ENCODE data around the gene DOCK9.
"Not testable (repeated sequence)": the region's sequence is repeated elsewhere in the genome, so short reads cannot be mapped to it uniquely, and the experiment has no call there.

The DOCK9 gene

DNA sequence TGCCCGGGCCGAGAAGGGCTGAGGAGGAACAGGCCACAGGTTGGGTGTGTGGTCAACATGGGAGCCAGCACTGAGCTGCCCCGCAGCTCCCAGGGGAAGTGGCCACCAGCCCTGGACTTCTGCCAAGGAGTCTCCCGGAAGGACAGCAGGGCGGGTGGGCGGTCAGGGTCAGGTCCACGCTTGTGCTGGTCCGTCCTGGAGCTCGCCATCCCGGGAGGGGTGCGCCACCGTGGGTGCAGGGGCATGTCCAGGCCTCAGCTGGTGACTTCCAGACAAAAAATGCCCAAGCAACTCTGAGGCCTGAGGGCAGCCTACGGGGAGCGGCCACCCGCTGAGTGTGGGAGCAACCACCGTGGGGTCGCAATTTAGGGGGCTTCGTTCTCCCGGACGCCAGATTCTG lies 203.9 kb downstream of the DOCK9 start:
- DNase-seq (ENCODE audit: low spot score), result no peak

DNA sequence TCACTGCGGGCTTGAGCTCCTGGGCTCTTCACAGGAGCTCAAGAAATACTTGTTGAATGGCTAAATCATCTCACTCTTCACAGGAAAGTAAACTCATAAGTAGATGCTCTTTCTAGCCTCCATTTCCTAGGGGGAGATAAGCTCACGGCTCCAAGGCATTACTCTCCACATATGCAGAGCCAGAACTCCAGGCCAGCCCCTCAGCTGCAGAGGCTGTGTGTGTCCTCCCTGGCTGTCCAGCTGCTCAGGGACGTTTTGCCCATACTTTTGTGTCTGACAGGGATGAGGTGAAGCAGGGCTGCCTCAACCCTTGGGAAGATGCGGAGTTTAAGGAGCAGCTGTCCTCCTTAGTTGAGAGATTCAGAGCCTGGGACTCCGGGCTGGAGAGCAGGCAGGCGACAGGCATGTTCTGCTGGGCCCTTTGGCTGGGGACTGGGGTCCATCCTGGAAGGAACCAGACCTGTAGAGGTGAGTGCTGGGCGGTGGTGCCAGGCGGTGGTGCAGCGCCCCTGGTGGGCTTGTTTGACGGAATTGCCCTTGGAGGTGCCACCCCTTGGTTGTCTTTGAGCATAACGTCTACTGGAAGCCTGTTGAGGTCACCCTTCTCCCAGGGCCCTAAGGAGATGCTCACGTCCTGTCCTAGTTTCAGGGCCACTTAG lies 204.9 kb downstream of the DOCK9 start:
- DNase-seq (ENCODE audit: low spot score), result no peak

DNA sequence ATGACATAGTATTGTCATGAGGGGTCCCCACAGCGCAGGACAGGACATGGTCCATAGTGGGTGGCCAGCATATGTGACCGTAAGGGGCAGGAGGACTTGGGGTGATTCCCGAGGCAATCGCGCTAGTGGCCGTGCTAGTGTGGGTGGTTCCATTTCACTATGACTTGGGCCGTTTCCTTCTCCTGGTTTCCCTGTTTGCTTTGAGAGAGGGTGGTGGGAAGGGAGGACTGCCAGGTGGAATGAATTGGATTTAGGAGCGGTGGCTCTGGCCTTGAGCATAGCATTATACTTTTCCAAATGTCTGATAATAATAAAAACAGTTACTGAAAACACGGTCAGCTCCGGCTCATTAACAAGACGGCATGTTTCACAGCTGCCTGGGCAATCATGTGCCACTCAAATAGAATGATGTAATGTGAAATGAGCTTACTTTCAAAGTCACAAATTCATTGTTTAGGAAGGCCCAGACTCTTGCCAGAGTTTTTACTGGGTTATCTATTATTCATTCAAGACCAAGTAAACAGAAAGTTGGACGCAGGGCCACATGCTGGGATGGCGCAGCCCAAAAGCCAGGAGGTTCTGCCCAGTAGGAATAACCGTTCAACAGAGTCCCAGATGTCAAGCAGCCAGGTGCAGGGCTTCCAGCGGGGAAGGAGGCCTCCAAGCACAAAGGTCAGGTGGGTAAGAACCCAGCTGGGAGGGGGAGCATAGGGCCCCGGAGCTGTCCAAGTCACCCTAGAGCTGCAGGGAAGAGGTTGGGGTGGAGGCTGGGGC lies 205.8 kb downstream of the DOCK9 start:
- DNase-seq (ENCODE audit: low spot score), result no peak

DNA sequence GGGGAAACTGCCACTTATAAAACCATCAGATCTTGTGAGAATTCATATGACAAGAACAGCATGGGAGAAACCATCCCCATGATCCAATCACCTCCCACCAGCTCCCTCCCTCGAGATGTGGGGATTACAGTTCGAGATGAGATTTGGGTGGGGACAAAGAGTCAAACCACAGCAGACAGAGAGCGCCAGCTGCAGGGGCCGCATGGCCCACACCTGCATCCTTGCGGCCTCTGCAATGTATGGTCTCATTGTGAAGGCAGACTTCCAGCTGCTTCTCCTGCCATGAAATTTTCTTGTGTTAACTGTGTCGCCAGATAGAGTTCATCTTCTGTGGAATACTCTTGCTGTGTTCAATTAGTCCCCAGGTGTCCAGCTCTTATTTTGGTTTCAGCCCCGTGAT lies 208.1 kb downstream of the DOCK9 start:
- DNase-seq (ENCODE audit: low spot score), result no peak

DNA sequence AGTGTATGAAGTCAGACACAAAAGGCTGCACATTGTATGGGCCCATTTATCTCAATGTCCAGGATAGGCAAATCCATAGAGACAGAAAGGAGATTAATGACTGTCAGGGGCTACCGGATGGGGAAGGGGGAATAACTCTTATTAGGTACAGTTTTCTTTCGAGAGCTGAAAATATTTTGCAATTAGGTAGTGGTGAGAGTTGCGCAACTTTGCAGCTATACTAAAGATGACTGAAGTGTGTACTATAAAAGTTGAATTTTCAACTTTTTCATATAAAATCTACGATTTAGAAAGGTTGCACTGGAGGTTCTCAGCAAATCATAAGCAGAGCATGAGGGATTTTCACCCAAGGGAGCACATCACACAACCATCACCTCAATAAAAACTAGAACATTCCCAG lies 209.3 kb downstream of the DOCK9 start:
- DNase-seq (ENCODE audit: low spot score), result no peak

DNA sequence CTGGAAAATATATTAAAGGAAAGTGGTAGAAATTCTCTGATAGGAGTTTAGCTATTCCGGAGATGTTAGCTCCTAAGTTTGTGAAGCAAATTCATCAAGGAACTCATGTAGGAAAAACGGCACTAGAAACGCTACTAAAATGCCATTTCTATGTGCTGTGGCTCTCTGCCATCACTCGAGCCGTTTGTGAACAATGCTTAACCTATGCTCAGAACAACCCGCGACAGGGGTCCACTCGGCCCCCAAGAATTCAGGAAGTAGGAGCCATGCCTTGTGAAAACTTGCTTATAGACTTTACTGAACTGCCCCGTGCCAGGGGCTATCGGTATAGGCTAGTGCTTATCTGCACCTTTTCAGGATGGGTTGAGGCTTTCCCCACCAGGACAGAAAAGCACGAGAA lies 211.2 kb downstream of the DOCK9 start:
- no peak for DNase-seq (ENCODE audit: low spot score)

DNA sequence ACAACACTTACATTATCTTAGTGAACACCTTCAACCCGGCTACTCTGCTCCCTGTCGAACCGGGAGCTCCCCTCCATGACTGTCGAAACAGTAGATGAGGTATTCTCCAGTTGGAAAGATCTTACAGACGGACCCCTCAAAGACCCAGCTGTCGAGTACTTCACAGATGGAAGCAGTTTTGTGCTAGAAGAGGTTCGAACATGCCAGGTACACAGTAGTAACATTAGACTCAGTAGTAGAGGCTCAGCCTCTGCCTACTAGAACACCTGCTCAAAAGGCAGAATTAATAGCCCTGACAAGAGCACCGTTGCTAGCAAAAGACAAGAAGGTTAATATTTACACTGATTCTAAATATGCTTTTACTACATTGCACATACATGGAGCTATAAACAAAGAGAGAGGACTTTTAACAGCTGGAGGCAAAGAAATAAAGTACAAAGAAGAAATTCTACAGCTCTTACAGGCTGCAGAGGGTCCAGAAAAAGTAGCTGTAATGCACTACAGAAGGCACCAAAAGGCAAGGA lies 211.8 kb downstream of the DOCK9 start:
- DNase-seq (ENCODE audit: low spot score), result no peak

DNA sequence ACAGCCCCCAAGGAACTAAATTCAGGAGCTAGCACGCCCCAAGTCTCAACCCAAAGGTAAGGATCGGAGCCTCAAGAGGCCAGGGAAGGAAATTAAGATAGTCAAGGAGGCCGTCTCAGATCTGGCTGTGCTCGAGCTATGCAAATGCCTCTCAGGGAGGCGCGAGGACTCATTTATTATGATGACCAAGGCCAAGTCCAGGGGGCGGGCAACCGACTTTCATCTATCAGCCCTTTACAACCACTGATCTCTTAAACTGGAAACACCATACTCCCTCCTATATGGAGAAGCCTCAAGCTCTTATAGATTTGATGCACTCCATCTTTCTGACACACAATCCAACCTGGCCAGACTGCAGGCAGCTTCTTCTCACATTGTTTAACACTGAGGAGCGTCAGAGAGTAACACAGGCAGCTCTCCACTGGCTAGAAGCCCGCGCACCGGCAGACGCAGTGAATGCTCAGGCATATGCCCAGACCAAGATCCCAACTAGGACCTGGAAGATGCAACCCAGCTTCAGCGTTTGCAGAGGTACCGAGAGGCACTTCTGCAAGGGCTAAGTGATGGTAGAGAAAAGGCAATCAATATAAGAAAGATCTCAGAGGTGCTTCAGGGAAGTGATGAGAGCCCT lies 215.8 kb downstream of the DOCK9 start:
- DNase-seq (ENCODE audit: low spot score), result no peak

DNA sequence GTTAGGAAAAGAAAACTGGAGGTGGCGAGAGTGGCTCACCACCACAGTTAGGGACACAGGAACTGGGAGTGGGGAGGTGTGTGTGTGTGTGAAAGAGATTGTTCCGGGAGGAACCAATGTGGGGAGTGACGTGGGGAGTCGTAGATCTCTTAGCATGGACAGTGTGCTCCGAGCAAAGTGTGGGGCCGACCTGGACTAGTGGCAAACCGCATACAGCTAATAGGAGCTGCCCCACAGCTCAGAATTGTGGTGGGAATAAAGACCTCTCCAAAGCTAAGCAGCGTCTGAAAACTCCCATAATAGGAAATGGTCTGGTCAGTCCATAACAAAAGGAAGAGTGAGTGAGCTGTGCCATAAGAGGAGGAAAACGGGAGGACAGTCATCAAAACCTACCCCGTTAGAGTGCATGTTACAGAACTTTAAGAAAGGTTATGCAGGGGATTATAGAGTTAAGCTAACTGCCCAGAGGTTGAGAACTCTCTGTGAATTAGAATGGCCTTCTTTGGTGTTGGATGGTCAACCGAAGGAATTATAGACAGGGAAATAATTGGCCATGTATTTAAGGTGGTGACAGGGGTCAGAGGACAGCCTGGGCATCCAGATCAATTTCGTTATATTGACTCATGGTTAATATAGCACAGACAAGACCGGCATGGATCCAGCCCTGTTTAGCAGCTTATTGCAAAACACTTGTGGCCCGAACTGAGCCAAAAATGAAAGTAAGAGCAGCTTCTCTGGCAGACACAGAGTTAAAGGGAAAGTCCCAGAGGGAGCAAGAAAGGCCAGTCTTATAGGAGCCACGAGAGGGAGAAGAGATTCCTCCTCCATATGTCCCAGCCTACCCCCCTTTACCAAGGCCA lies 216.5 kb downstream of the DOCK9 start:
- DNase-seq (ENCODE audit: low spot score), result peak; percentile 60

DNA sequence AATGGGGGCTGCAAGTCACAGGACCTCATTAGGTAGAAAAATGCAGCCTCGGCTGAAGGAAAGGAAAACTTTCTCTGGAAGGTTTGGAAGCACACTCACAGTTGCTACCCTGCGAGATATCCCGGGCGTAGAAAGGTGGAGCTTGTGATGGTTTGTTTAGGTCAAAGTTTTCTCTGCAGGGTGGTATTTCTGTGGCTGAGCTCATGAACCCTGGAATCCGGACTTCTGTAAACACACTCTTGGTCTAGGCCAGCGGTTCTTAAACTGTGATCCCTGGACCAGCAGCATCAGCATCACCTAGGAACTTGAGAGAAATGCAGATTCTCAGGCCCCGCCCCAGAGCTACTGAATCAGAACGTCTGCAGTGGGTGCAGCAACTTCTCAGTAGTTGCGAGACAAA lies 222.1 kb downstream of the DOCK9 start:
- DNase-seq (ENCODE audit: low spot score), result no peak

DNA sequence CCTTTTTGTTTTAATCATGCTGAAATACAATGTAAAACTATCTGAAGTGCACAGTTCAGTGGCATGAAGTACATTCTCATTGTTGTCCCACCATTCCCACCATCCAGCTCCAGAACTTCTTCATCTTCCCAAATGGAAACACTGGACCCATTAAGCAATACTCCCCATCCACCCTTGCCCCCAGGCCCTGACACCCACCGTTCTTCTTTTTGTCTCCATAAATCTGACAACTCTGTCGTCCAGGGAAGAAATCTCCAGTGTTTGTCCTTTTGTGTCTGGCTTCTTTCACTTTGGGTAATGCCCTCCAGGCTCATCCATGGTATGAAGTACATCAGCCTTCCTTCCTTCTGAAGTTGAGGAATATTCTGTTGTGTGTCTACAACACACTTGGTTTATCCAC lies 222.7 kb downstream of the DOCK9 start:
- no peak for DNase-seq (ENCODE audit: low spot score)

DNA sequence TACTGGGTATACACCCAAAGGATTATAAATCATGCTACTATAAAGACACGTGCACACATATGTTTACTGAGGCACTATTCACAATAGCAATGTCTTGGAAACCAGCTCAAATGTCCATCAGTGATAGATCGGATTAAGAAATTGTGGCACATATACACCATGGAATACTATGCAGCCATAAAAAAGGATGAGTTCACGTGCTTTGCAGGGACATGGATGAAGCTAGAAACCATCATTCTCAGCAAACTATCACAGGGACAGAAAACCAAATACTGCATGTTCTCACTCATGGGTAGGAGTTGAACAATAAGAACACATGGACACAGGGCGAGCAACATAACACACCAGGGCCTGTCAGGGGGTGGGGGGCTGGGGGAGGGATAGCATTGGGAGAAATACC lies 223.4 kb downstream of the DOCK9 start:
- not testable (repeated sequence) for DNase-seq (ENCODE audit: low spot score)

DNA sequence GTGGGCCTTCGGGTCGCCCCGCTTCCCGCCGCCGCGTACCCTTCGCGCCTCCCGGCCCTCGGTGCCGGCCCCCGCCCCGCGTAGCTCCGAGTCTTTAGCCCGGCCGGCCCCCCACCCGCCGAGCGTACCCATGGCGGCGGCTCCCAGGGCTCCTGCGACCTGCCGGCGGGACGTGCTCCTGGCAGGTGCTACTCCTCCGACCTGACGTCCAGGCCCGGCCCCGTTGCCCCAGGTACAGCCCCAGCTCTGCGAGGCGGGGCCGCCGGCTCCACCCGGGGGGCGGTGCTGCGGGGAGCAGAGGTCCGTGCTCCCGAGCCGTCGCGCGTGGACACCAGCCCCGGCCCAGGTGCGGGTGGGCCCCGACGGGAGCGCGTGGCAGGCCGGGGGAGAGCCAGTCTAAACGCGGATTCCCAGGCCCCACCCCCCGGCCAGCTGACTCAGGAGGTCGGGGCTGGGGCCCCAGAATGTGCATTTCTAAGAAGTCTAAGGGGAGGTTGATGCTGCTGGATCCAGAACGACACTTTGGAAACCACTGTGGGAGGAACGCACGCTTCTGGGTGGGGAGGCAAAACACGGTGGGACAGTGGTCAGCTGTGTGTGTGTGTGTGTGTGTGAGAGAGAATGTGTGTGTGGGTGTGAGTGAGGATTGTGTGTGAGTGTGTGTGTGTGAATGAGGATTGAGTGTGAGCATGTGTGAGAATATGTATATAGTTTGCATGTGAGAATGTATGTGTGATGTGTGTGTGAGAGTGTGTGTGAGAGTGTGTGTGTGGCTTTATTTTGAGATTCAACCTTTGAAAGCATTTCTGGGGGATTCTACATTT lies 225.2 kb downstream of the DOCK9 start, which contains the start of gene SLC15A1:
Gene SLC15A1 (minus strand): TSS at position 206 of the 824 bp plus-strand sequence. CDS start 74 bp downstream, at position 132.
- DNase-seq (ENCODE audit: low spot score), result no peak

DNA sequence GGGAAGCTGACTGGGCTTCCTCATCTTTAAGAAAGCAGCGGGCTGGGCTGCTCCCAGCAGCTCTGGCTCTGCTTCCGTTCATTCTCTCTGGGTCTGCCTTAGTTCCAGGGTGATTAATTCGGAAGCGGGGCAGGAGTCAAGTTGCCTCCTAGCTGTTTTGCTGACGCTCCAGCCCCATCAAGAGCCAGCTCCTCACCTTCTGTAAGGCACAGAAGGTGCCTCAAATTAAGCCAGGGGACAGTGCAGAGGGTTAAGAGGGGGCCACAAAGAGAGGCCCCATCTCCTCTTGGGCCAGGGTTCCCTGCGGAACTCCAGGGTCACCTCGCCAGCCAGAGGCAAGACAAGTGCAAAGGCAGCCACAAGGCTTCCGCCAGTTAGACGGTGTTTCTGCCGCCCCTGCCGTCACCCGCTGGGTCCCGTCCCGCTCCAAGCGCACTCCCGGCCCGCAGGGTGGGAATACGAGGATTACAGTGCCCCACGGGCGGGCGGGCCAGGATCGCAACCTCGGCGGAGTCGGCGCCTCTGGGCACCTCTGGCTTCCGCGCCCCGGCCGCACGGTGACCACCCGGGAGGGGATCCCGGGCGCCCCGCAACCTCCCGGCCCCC lies 225.9 kb downstream of the DOCK9 start:
- DNase-seq (ENCODE audit: low spot score), result peak; percentile 74

DNA sequence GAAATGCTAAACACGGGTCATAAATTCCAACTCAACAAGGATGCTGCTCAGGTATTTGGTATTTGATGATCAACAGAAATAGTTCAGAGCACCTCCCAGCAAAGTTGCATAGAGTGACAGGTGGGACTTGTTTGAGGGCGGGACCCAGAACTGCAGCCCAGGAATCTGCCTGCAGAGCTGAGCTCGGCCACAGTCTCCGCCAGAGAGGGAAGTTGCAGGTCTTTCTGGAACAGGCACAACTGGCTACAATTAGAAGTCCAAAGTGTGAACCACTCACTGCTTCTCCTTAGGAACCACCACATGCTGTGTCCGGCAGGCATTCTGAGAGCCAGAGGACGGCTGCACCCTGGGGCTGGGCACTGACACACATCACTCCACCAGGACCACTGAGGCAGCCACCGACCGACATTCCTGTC lies 226.5 kb downstream of the DOCK9 start:
- no peak for DNase-seq (ENCODE audit: low spot score)

DNA sequence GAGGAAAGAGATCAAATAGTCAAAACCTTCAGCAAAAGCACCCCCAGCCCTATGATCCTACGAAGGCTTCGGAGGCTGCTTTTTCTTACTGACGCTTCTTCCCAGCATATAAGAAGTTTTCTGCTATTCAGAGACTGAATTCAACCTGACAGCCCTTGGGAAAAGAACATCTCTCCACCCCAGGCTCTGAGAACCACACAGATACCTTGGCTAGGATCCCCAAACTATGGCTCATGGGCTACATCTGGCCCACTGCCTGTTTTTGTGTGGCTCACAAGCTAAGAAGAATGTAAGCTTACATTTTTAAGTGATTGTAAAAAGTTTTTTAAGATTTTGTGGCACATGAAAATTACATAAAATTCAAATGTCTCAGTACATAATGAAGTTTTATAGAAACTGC lies 228.4 kb downstream of the DOCK9 start:
- peak; percentile 85 for DNase-seq (ENCODE audit: low spot score)

DNA sequence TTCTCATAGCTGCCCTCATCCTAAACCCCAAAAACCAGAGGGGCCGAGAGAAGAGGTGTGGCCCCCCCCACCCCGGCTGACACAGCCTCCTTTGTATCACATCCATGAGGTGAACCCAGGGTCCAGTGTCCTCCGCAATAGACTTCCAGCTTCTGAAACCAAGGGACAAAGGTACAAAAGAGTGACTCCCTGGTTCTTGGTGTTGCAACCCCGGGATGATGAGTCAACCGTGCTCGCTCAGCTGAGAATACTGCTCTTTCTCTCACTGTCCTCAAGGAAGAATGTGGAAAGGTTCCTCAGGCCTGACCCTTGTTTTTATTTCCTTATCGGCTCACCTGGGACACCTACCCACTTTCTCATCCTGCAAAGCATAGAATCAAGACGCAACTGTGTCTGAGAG lies 230.9 kb downstream of the DOCK9 start:
- peak; percentile 68 for DNase-seq (ENCODE audit: low spot score)

Data from AG20443 (cell line).